ENCODE results near the gene TAB2.

DNA sequence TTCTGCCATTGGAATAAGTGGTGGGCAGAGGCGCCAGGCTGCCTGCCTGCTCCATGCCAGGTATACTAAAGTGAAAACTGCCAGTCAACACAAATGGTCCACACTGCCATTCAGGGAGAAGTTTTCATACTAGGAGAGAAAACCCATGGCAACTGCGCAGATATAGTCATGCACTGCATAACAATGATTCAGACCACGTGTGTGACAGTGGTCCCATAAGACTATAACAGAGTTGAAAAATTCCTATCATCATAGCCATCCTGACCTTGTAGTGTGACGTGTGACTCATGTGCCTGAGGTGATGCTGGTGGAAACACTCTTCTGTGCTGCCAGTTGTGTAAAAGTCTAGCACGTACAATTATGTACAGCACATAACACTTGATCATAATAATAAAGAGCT lies 142.2 kb downstream of the TAB2 start:
- TF ChIP-seq CTCF (IDR thresholded peaks at IDR 0.05) (no peak), POLR2A (IDR thresholded peaks at IDR 0.05) (no peak)

All from uterus (tissue), 2 donors.